Ectodermal cell (in vitro differentiated cells): ENCODE data around the gene PBX1.
"Not testable (repeated sequence)": the region's sequence is repeated elsewhere in the genome, so short reads cannot be mapped to it uniquely, and the experiment has no call there.

Experiments used
- H3K27ac ChIP-seq: 2 replicates; pipeline ENCODE4 v1.7.0; 2013; ENCODE audit warnings: mild to moderate bottlenecking, low read depth, low read length; ENCODE audit not compliant: insufficient read depth, poor library complexity, severe bottlenecking
- H3K27me3 ChIP-seq: 2 replicates; pipeline ENCODE4 v1.7.0; 2013; ENCODE audit warnings: mild to moderate bottlenecking, low read length; ENCODE audit not compliant: insufficient read depth, control insufficient read depth, poor library complexity, severe bottlenecking
- H3K36me3 ChIP-seq: one replicate; pipeline ENCODE4 v1.7.0; 2013; ENCODE audit warnings: low read length; ENCODE audit not compliant: control insufficient read depth, insufficient read depth
- H3K4me1 ChIP-seq: one replicate; pipeline ENCODE4 v1.7.0; 2013; ENCODE audit warnings: low read length; ENCODE audit not compliant: control insufficient read depth, insufficient read depth
- H3K4me3 ChIP-seq: 2 replicates; pipeline ENCODE4 v1.7.0; 2013; ENCODE audit warnings: low read depth, low read length, control low read depth; ENCODE audit not compliant: insufficient read depth
- H3K9me3 ChIP-seq: 2 replicates; pipeline ENCODE4 v1.7.0; 2013; ENCODE audit warnings: mild to moderate bottlenecking, low read length, moderate library complexity; ENCODE audit not compliant: control insufficient read depth
- WGBS, 2 experiments: methylation state at CpG; one replicate each; pipeline ENCODE4 v1.1.7; 2013; ENCODE audit warnings: missing lambda C conversion rate in 2 of 2; 5-methylcytosine and 5-hydroxymethylcytosine counted together

The PBX1 gene

GRCh38 chr1:164648636-164649035 is 89.7 kb downstream of the PBX1 start:
- Histone ChIP-seq H3K9me3 (no peaks in the 10 kb centered on the region), H3K27ac (no peak overlapping the region), H3K4me1 (peaks cover 29% of the 10 kb centered on the region), H3K27me3 (no peaks in the 10 kb centered on the region), H3K4me3 (no peak overlapping the region), H3K36me3 (no peaks in the 10 kb centered on the region)
- 75 to 82% methylated on average over 2 of the region's 2 CpGs for WGBS, 2 experiments

- Histone ChIP-seq H3K4me3 (no peak overlapping the region), H3K9me3 (no peaks in the 10 kb centered on the region), H3K36me3 (no peaks in the 10 kb centered on the region), H3K4me1 (peaks cover 29% of the 10 kb centered on the region), H3K27ac (no peak overlapping the region), H3K27me3 (no peaks in the 10 kb centered on the region)
- WGBS, 2 experiments = 90 to 94% methylated on average over 2 to 4 of the region's 4 CpGs
Observed at GRCh38 chr1:164649146-164649545, 90.2 kb downstream of the PBX1 start.

DNA sequence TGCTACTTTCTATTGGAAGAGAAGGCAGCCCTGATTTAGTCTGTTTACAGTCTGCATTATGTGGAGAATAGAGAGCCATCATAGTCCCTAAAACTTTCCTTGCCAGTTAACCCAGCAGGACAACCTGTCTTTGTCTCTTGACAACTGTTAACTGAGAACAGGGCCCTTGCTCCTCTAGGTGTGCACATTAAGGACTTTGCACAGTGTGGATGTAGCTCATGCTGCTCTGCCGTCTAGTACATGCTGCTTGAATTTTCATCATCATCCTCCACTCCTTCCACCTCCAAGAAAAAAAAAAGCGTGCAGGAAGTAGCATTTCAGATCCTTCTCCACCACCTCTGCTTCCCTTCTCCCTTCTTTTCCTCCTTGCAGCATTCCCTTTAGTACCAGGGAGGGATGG is 91.5 kb downstream of the PBX1 start:
- 85 to 86% methylated on average over 2 of the region's 2 CpGs for WGBS, 2 experiments
- Histone ChIP-seq H3K9me3 (no peaks in the 10 kb centered on the region), H3K27ac (no peak overlapping the region), H3K4me3 (no peak overlapping the region), H3K36me3 (no peaks in the 10 kb centered on the region), H3K27me3 (no peaks in the 10 kb centered on the region), H3K4me1 (peaks cover 20% of the 10 kb centered on the region)

DNA sequence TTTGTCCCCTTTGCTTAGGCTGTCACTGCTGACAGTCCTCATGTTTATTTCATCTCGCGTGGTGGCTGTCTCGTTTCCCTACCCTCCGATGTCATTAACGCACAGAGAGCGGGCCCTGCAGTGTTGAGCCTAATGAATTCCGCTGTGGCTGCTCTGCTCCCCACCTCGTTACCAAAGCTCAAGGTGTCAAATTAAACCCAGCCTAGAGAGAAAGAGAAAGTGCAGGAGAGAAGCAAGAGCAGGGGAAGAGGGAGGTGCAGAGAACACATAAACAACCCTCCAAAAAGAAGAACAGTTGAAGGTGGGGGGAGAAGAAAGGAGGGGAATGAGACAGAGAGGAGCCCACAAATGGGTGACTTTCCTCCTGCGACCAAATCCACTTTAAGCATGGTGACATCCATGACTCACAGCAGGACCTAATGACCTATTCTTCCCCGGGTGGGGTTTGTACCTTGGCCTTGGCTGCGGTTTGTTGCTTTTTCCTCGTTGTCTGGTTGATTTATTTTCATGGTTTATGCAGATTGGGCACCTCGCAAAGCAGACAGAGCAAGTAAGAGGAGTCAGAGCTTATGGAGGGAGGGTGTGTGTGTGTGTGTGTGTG is 92.5 kb downstream of the PBX1 start:
- no peak overlapping the region for H3K4me3 ChIP-seq
- H3K9me3 ChIP-seq = no peaks in the 10 kb centered on the region
- no peaks in the 10 kb centered on the region for H3K27me3 ChIP-seq
- H3K4me1 ChIP-seq = peaks cover 14% of the 10 kb centered on the region
- no peak overlapping the region for H3K27ac ChIP-seq
- no peaks in the 10 kb centered on the region for H3K36me3 ChIP-seq
- WGBS, 2 experiments = 75 to 78% methylated on average over 13 of the region's 13 CpGs

DNA sequence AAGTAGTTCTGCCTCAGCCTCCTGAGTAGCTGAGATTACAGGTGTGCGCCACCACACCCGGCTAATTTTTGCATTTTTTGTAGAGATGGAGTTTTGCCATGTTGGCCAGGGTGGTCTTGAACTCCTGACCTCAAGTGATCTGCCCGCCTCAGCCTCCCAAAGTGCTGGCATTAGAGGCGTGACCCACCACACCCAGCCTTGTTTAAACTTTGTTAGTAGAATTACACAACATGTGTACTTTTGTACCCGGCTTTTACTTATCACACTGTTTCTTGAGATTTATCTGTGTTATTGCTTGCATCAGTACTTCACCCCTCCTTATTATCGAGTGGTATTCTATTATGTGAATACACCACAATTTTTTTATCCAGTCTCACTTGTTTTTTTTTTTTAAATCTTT is 94.0 kb downstream of the PBX1 start:
- not testable (repeated sequence) for H3K9me3 ChIP-seq, H3K27ac ChIP-seq, H3K36me3 ChIP-seq, H3K27me3 ChIP-seq, H3K4me3 ChIP-seq, H3K4me1 ChIP-seq
- WGBS, 2 experiments = 87 to 95% methylated on average over 4 to 6 of the region's 6 CpGs

DNA sequence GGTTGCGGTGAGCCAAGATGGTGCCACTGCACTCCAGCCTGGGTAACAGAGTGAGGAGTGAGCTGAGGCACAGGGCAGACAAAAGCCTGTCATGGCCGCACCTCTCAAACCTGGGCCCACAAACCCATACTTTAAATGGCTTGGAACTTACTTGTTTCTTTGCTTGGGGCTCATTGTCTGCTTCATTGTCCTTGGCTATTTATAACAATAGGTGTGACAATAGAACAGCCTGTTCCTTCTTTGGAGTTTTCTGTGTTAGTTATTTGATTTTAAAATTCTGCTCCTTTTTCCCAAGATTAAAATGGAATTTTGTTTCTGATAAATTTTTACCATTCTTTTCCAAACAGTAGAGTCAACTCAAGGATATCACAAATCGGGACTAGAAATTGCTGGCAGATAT is 94.7 kb downstream of the PBX1 start:
- Histone ChIP-seq H3K4me3 (no peak overlapping the region), H3K36me3 (no peaks in the 10 kb centered on the region), H3K4me1 (peaks cover 8% of the 10 kb centered on the region), H3K27ac (no peak overlapping the region), H3K27me3 (no peaks in the 10 kb centered on the region), H3K9me3 (no peaks in the 10 kb centered on the region)
- 92 to 98% methylated on average over 3 of the region's 3 CpGs for WGBS, 2 experiments

DNA sequence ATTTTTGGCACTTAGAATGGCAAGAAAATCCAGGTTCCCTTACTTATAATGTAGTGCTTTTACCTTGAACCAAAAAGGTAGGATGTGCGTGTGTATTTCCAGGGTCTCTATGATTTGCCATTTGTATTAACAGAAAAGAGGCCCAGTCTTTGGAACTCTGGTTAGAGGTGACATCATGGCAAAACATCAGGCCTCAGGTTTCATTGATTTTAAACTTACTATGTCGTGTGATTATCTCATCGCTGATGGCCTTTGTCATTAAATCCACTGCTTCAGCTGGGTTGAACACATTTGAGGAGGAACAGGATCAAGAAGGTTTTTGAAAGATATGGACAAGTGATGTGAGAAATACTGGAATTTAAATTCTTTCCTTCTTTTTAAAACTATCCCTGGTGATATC is 95.2 kb downstream of the PBX1 start:
- WGBS, 2 experiments = 83 to 84% methylated on average over 3 of the region's 3 CpGs
- no peak overlapping the region for H3K27ac ChIP-seq
- no peaks in the 10 kb centered on the region for H3K9me3 ChIP-seq
- peaks cover 8% of the 10 kb centered on the region for H3K4me1 ChIP-seq
- no peak overlapping the region for H3K4me3 ChIP-seq
- H3K27me3 ChIP-seq = no peaks in the 10 kb centered on the region
- no peaks in the 10 kb centered on the region for H3K36me3 ChIP-seq

- Histone ChIP-seq H3K9me3 (no peaks in the 10 kb centered on the region), H3K27me3 (no peaks in the 10 kb centered on the region), H3K4me3 (no peak overlapping the region), H3K27ac (no peak overlapping the region), H3K4me1 (no peaks in the 10 kb centered on the region), H3K36me3 (no peaks in the 10 kb centered on the region)
- 91 to 93% methylated on average over 3 of the region's 3 CpGs for WGBS, 2 experiments
Observed at GRCh38 chr1:164658864-164659263, 99.9 kb downstream of the PBX1 start.

GRCh38 chr1:164659621-164660411 is 100.8 kb downstream of the PBX1 start:
- WGBS, 2 experiments = 79 to 87% methylated on average over 4 of the region's 4 CpGs
- no peaks in the 10 kb centered on the region for H3K9me3 ChIP-seq
- H3K4me3 ChIP-seq = no peak overlapping the region
- H3K27me3 ChIP-seq = no peaks in the 10 kb centered on the region
- no peak overlapping the region for H3K27ac ChIP-seq
- no peaks in the 10 kb centered on the region for H3K4me1 ChIP-seq
- H3K36me3 ChIP-seq = no peaks in the 10 kb centered on the region

- Histone ChIP-seq H3K9me3 (no peaks in the 10 kb centered on the region), H3K4me1 (no peaks in the 10 kb centered on the region), H3K4me3 (no peak overlapping the region), H3K27me3 (no peaks in the 10 kb centered on the region), H3K27ac (no peak overlapping the region), H3K36me3 (no peaks in the 10 kb centered on the region)
- 91 to 93% methylated on average over 2 of the region's 2 CpGs for WGBS, 2 experiments
Observed at GRCh38 chr1:164660412-164660772, 101.4 kb downstream of the PBX1 start.
